Stimulated activated CD4-positive, alpha-beta T cell treated with anti-CD3 and anti-CD28 coated beads, TNF-alpha, amount 100 ng/mL, for 4 hours (primary cell): ENCODE measurements around the gene CLPTM1L.
A peak's percentile ranks its signal among the peaks of the same experiment; 100 is the strongest.

Source experiments
- DNase-seq, 3 experiments: peaks; one replicate each; pipeline ENCODE4 v3.0.0-alpha.2; 2020; ENCODE audit warnings: low read depth in 3 of 3

CLPTM1L gene

GRCh38 chr5:1315018-1315708, 29.7 kb downstream of the CLPTM1L start:
- no peak for DNase-seq

- DNase-seq: no peak
Measured at GRCh38 chr5:1314564-1314982, 30.3 kb downstream of the CLPTM1L start.

GRCh38 chr5:1312993-1313833, 31.7 kb downstream of the CLPTM1L start:
- no peak for DNase-seq

- DNase-seq: no peak
Measured at GRCh38 chr5:1312206-1312605, 32.7 kb downstream of the CLPTM1L start.

- no peak for DNase-seq
Measured at GRCh38 chr5:1311439-1312055, 33.4 kb downstream of the CLPTM1L start.

GRCh38 chr5:1310118-1310517, 34.8 kb downstream of the CLPTM1L start:
- no peak for DNase-seq

- DNase-seq: no peak
Measured at GRCh38 chr5:1304033-1304432, 40.9 kb downstream of the CLPTM1L start.

- no peak for DNase-seq
Measured at GRCh38 chr5:1302258-1302657, 42.6 kb downstream of the CLPTM1L start.

- no peak for DNase-seq
Measured at GRCh38 chr5:1300581-1301083, 44.3 kb downstream of the CLPTM1L start.

GRCh38 chr5:1299961-1300360, 44.9 kb downstream of the CLPTM1L start:
- DNase-seq: no peak

- DNase-seq: no peak
Measured at GRCh38 chr5:1299511-1299850, 45.4 kb downstream of the CLPTM1L start.

- DNase-seq: no peak
Measured at GRCh38 chr5:1298723-1299510, 46.0 kb downstream of the CLPTM1L start.

- no peak for DNase-seq
Measured at GRCh38 chr5:1298067-1298551, 46.8 kb downstream of the CLPTM1L start.

- DNase-seq: no peak
Measured at GRCh38 chr5:1297243-1297642, 47.7 kb downstream of the CLPTM1L start.

- no peak for DNase-seq
Measured at GRCh38 chr5:1295650-1296037, 49.3 kb downstream of the CLPTM1L start.

GRCh38 chr5:1294835-1295649, 49.9 kb downstream of the CLPTM1L start, which contains the start of gene TERT:
Gene TERT (minus strand): TSS chr5:1295068. CDS start chr5:1294989, 79 bp downstream.
- DNase-seq: peak; percentile 79 to 89 (median 86)

- no peak for DNase-seq
Measured at GRCh38 chr5:1294206-1294834, 50.6 kb downstream of the CLPTM1L start.

GRCh38 chr5:1293416-1294205, 51.3 kb downstream of the CLPTM1L start:
- no peak for DNase-seq

GRCh38 chr5:1292846-1293415, 52.0 kb downstream of the CLPTM1L start:
- no peak for DNase-seq
